B cell (primary cell): ENCODE data around the gene RAX2. TPM values are rescaled to one million over a fixed set of nuclear protein-coding genes. Genes with fewer than 3 reads are reported as not detected.

Source experiments
- ATAC-seq: fragments of 200-7000 bp; cut with Tn5 transposase; one replicate; pipeline ENCODE4 v1.10.0; 2021; ENCODE audit warnings: low read depth, mild to moderate bottlenecking, moderate number of reproducible peaks, moderate library complexity
- CTCF ChIA-PET: fragments of 350-600 bp; sonication (Branson Sonifier 250); formaldehyde crosslinking; loops from one replicate; lab custom pipeline; 2021; ENCODE audit warnings: antibody characterized with exemption, inconsistent platforms; lab: Charles Lee
- POLR2A ChIA-PET: fragments of 350-600 bp; sonication (Branson Sonifier 250); formaldehyde crosslinking; loops from one replicate; lab custom pipeline; 2021; ENCODE audit warnings: antibody characterized with exemption; lab: Charles Lee
- DNase-seq: peaks from one replicate; pipeline ENCODE4 v3.0.0; 2013
- H2AFZ ChIP-seq: 2 replicates; pipeline ENCODE4 v1.6.1; 2012; ENCODE audit warnings: mild to moderate bottlenecking, low read depth, low read length; ENCODE audit not compliant: insufficient read depth, poor library complexity, severe bottlenecking
- H3K27ac ChIP-seq, 2 donors: 1 replicate in 1 of 2; 2 replicates in 1 of 2; pipeline ENCODE4 v1.5.1; 2012 to 2013; ENCODE audit warnings: low read length in 2 of 2, mild to moderate bottlenecking in 2 of 2, moderate library complexity in 1 of 2
- H3K27me3 ChIP-seq, 4 experiments: fragments of 200-600 bp in 1 of 4; sonication (generic) in 1 of 4; replicated peaks in 1 of 4; 1 replicate in 2 of 4; 2 replicates in 2 of 4; pipeline versions ENCODE4 v1.6.1 to v1.7.0; 2013 to 2016; ENCODE audit warnings: low read length in 3 of 4, mild to moderate bottlenecking in 2 of 4, mixed read lengths in 1 of 4, moderate library complexity in 1 of 4; ENCODE audit not compliant: insufficient read depth in 4 of 4, control insufficient read depth in 3 of 4; ENCODE audit errors: control extremely low read depth in 1 of 4
- H3K36me3 ChIP-seq, 2 experiments: replicated peaks in 1 of 2; 1 replicate in 1 of 2; 2 replicates in 1 of 2; pipeline versions ENCODE4 v1.6.1 to v1.7.1; 2013; ENCODE audit warnings: low read length in 1 of 2; ENCODE audit not compliant: insufficient read depth in 2 of 2, control insufficient read depth in 1 of 2; ENCODE audit errors: control extremely low read depth in 1 of 2, extremely low read depth in 1 of 2
- H3K4me1 ChIP-seq, 2 donors: fragments of 200-600 bp in 1 of 2; sonication (generic) in 1 of 2; 1 replicate in 1 of 2; 2 replicates in 1 of 2; pipeline versions ENCODE4 v1.5.1 to v1.6.1; 2013 to 2017; ENCODE audit warnings: low read length in 2 of 2; ENCODE audit not compliant: control insufficient read depth in 2 of 2, insufficient read depth in 2 of 2
- H3K4me2 ChIP-seq: replicated peaks from 2 replicates; pipeline ENCODE3; 2012; ENCODE audit warnings: mild to moderate bottlenecking, low read depth, low read length; ENCODE audit not compliant: poor library complexity, severe bottlenecking
- H3K4me3 ChIP-seq, 5 experiments: fragments of 200-600 bp in 1 of 5; sonication (generic) in 1 of 5; 1 replicate in 3 of 5; 2 replicates in 2 of 5; pipeline versions ENCODE4 v1.5.1 to v1.7.0; 2011 to 2016; ENCODE audit warnings: low read length in 4 of 5, mild to moderate bottlenecking in 4 of 5, low read depth in 2 of 5, control low read depth in 1 of 5, moderate library complexity in 1 of 5; ENCODE audit not compliant: insufficient read depth in 1 of 5; ENCODE audit errors: control extremely low read depth in 1 of 5, extremely low read depth in 1 of 5
- H3K79me2 ChIP-seq: fragments of 200-600 bp; sonication (generic); one replicate; pipeline ENCODE4 v1.6.0; 2016; ENCODE audit warnings: low read length; ENCODE audit not compliant: control insufficient read depth, insufficient read depth
- H3K9ac ChIP-seq: fragments of 200-600 bp; sonication (generic); 2 replicates; pipeline ENCODE4 v1.6.1; 2017; ENCODE audit warnings: mild to moderate bottlenecking, low read length, moderate library complexity
- H3K9me3 ChIP-seq, 3 donors: one replicate each; pipeline versions ENCODE4 v1.6.1 to v1.7.1; 2013; ENCODE audit warnings: low read length in 2 of 3; ENCODE audit not compliant: control insufficient read depth in 2 of 3, insufficient read depth in 1 of 3; ENCODE audit errors: control extremely low read depth in 1 of 3
- H4K20me1 ChIP-seq: 2 replicates; pipeline ENCODE4 v1.6.0; 2012; ENCODE audit warnings: mild to moderate bottlenecking, low read length; ENCODE audit not compliant: insufficient read depth, control insufficient read depth, poor library complexity, severe bottlenecking
- H3K27ac Mint-ChIP-seq: one replicate; pipeline ENCODE4 v1.8.0; 2021; ENCODE audit warnings: mixed read lengths
- H3K27me3 Mint-ChIP-seq: one replicate; pipeline ENCODE4 v1.8.0; 2021; ENCODE audit warnings: mixed read lengths
- H3K4me1 Mint-ChIP-seq: one replicate; pipeline ENCODE4 v1.8.0; 2021; ENCODE audit warnings: mixed read lengths
- H3K4me3 Mint-ChIP-seq: one replicate; pipeline ENCODE4 v1.8.0; 2021; ENCODE audit warnings: mixed read lengths
- H3K9me3 Mint-ChIP-seq: one replicate; pipeline ENCODE4 v1.8.0; 2022; ENCODE audit warnings: mixed read lengths; ENCODE audit not compliant: insufficient read depth
- CTCF ChIP-seq: fragments of 200-600 bp; IDR thresholded peaks from one replicate; pipeline ENCODE4 v1.8.0; 2022; ENCODE audit warnings: antibody characterized with exemption, mild to moderate bottlenecking
- EZH2 ChIP-seq: IDR thresholded peaks from 2 replicates; pipeline ENCODE4 v1.6.1; 2012; ENCODE audit warnings: borderline replicate concordance, low read depth, mild to moderate bottlenecking, moderate library complexity, low read length; ENCODE audit not compliant: insufficient read depth, poor library complexity, severe bottlenecking
- WGBS: methylation state at CpG from one replicate; pipeline ENCODE4 v1.1.5; 2013; ENCODE audit warnings: missing lambda C conversion rate; ENCODE audit not compliant: insufficient coverage; 5-methylcytosine and 5-hydroxymethylcytosine counted together
- intact Hi-C: fragments of 100-400 bp; cut with micrococcal nuclease; formaldehyde crosslinking; loops from one replicate; pipeline ENCODE4 v1.10.0; 2022
- polyA plus RNA-seq: library from polyadenylated mRNA; depleted of rRNA; stranded (reverse); fragments of >200 nt; gene quantifications from 2 replicates; pipeline ENCODE4 v1.2.3, GENCODE V29; 2012
- total RNA-seq, 2 donors: library from RNA; stranded (reverse); fragments of 120-200 nt in 1 of 2; gene quantifications; 1 replicate in 1 of 2; 2 replicates in 1 of 2; pipeline versions ENCODE4 v1.2.3 to v1.2.4, GENCODE V29; 2013 to 2022

The RAX2 gene
- total and polyA plus RNA-seq, 2 donors (not counting 1 experiment from before 2014, with no cell fraction given), result not detected

- DNase-seq (no peak), ATAC-seq (no peak)
- H3K4me1 ChIP-seq, result peaks cover 5 to 6% of the 10 kb centered on the region in 2 donors
- 86% methylated on average over 1 of the region's 2 CpGs for WGBS
- no peak overlapping the region for H3K4me3 ChIP-seq
- peaks cover 2% of the 10 kb centered on the region for H3K9me3 Mint-ChIP-seq
- POLR2A ChIA-PET, result no interaction called here
- intact Hi-C loops, result no loop called here
- H3K27me3 Mint-ChIP-seq, result peaks cover 10% of the 10 kb centered on the region
- no peaks in the 10 kb centered on the region for H3K36me3 ChIP-seq
- H3K79me2 ChIP-seq, result no peaks in the 10 kb centered on the region
- no peak overlapping the region for H2AFZ ChIP-seq
- TF ChIP-seq EZH2 (no peak), CTCF (no peak)
- no peak overlapping the region for H3K4me3 Mint-ChIP-seq
- H3K4me2 ChIP-seq, result no peak overlapping the region
- CTCF ChIA-PET, result interaction anchor here (0.6 to 1.1 kb wide), 2 partner anchors 26 to 40 kb away, joined by 3 to 5 read pairs; no protein-coding TSS in a partner anchor
- peaks cover 1 to 19% (median 11%) of the 10 kb centered on the region in 3 donors for H3K9me3 ChIP-seq
- peaks cover 0 to 9% (median 3%) of the 10 kb centered on the region in 4 experiments for H3K27me3 ChIP-seq
- no peak overlapping the region for H3K9ac ChIP-seq
- no peak overlapping the region for H3K27ac Mint-ChIP-seq
- no peaks in the 10 kb centered on the region for H4K20me1 ChIP-seq
- no peak overlapping the region for H3K27ac ChIP-seq
- peaks cover 8% of the 10 kb centered on the region for H3K4me1 Mint-ChIP-seq
These were observed 24.3 kb upstream of the RAX2 start for GRCh38 chr19:3796358-3796757.

GRCh38 chr19:3793799-3794198 is 21.8 kb upstream of the RAX2 start:
- H4K20me1 ChIP-seq, result no peaks in the 10 kb centered on the region
- no peak overlapping the region for H3K27ac ChIP-seq
- peaks cover 4% of the 10 kb centered on the region for H3K4me1 Mint-ChIP-seq
- H3K79me2 ChIP-seq, result no peaks in the 10 kb centered on the region
- peaks cover 2% of the 10 kb centered on the region for H3K9me3 Mint-ChIP-seq
- POLR2A ChIA-PET, result no interaction called here
- no peak overlapping the region for H3K27ac Mint-ChIP-seq
- no peak overlapping the region for H3K9ac ChIP-seq
- no peak overlapping the region for H2AFZ ChIP-seq
- CTCF ChIA-PET, result interaction anchor here (0.7 kb wide), 1 partner anchor 245 kb away, joined by 4 read pairs; no protein-coding TSS in a partner anchor
- WGBS, result 92% methylated on average over 3 of the region's 3 CpGs
- ATAC-seq (no peak), DNase-seq (no peak)
- peaks cover 3% of the 10 kb centered on the region for H3K27me3 Mint-ChIP-seq
- TF ChIP-seq CTCF (no peak), EZH2 (no peak)
- H3K4me1 ChIP-seq, result no peaks in the 10 kb centered on the region
- H3K4me3 Mint-ChIP-seq, result no peak overlapping the region
- H3K9me3 ChIP-seq, result peaks cover 1 to 32% (median 17%) of the 10 kb centered on the region in 3 donors
- H3K4me2 ChIP-seq, result no peak overlapping the region
- intact Hi-C loops, result no loop called here
- H3K4me3 ChIP-seq, result no peak overlapping the region
- H3K36me3 ChIP-seq, result no peaks in the 10 kb centered on the region
- H3K27me3 ChIP-seq, result peaks cover 0 to 2% (median 0%) of the 10 kb centered on the region in 4 experiments
